NCI-H226 (cell line): ENCODE measurements around the gene GSPT1.
A peak's percentile ranks its signal among the peaks of the same experiment; 100 is the strongest.

Experiments
- DNase-seq: peaks from one replicate; pipeline ENCODE4 v3.0.0-alpha.2; 2015

Gene GSPT1

GRCh38 chr16:11909653-11910545 is 5.9 kb downstream of the GSPT1 start:
- DNase-seq, result no peak

DNA sequence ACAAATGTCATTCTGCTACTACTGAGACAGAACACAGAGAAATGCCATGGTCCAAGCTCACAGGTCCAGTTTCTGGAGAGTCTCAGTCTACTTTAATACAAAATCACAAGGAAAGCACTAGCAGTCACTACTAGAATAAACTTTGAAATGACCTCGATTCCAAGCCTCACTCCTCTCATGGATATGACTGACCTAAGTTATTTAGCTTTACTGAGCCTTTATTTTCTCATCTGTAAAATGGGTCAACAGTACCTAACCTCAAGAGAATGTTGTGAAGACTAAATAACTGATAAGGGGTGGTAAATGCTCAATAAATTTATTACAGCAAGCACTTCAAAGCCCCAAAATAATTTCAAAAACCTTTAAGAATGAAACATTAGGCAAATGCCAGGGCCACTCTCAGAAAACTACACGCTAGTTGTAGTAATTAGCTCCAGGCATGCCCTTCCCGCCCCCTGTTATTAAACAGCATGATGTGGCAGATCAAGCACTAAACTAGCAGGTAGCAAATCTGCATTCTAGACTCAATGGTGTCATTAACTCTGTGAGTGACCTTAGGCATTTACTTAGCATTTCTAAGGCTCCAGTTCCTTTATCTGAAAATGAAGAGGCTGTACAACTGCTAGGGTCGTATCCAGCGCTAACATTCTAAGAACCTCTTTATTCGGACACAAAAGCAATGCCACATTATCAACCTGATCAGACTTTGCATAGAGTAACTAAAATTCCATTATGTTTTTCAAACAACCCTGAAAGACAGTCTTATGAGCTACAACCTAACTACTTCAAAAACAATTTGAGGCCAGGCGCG is 8.4 kb downstream of the GSPT1 start:
- no peak for DNase-seq

DNA sequence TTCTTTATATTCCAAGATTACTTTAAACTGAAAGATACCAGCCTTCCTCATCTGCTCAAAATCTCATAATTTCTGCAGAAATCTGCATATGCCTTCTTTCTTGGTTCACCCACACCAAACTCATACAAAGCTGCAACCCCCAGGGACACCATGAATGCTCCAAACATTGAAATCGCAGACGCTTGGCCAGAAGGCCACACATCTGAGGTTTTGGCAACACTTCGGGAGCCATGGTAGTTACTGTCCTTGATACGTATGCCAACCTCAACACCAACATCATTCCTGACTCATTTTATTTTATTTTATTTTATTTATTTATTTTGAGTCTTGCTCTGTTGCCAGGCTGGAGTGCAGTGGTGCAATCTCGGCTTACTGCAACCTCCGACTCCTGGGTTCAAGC is 11.8 kb downstream of the GSPT1 start:
- DNase-seq, result no peak

GRCh38 chr16:11901091-11901490 is 14.7 kb downstream of the GSPT1 start:
- DNase-seq, result no peak

DNA sequence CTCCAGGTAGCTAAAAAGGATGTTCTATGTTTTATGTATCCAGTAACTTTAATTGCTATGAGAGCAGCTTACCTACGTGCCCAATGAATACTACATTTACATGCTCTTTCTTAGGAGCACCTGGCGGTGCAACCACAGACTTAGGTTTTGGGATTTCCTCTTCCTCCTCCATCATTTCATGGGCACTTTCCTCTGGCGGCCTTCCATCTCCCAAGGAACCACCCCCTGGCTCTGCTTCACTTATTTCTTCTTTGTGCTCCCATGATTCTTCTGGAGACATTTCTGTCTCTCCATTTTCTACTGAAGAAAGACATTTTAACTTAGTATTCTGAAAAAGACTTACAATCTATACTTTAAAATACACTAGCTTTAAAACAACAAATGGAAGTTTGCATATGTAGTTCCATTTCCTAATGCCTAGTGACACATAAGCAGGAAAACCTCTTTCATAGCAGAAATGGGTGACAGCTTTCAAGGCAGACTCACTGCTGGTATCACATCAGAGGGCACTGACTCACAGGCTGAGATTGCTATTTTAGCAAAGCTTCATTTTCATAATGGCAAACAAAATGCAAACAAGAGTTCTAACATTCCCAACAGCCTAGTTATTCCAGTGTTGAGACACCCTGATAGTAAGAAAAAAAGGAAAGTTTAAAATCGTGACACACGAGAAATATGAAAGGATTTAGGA is 19.1 kb downstream of the GSPT1 start:
- no peak for DNase-seq

DNA sequence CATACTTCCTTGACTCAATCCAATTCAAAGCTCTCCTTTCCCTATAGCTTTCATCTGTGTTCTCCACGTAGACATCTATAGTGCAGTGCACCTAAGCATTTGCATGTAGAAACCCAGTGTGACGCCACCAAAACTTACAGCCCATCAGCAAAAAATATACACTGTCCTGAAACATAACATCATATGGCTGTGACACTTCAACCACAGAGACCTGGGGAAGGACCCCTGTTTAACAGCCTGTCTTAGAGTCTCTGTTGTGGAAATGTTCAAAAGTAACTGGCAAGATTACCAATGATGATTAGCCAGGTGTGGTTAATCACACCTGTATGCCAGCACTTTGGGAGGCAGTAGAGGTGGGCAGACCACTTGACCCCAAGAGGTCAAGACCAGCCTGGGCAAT is 22.2 kb downstream of the GSPT1 start:
- DNase-seq, result no peak

- DNase-seq, result no peak
These were observed 23.0 kb downstream of the GSPT1 start for GRCh38 chr16:11892761-11893160.

GRCh38 chr16:11890231-11890965 is 25.4 kb downstream of the GSPT1 start:
- no peak for DNase-seq

DNA sequence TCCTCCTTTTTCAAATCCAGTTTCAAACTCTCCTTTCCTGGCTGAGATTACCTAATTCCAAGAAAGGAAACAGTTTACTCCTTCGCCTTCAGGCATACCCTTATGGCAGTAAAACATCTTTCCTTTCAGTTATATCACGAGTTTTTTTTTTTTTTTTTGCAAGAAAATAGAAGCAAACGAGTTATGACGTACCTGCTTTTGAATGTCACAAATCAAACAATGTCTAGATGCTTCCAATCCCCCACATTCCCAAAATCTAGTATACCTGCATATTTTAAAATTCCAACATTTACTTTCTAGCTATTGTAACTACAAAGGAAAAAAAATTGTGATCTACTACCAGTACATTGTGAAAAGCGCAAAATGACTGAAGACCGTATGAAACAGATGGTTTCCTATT is 28.9 kb downstream of the GSPT1 start:
- no peak for DNase-seq

- no peak for DNase-seq
These were observed 31.7 kb downstream of the GSPT1 start for GRCh38 chr16:11884035-11884434.

- no peak for DNase-seq
These were observed 35.7 kb downstream of the GSPT1 start for GRCh38 chr16:11880007-11880406.

- peak; percentile 45 for DNase-seq
These were observed 38.4 kb downstream of the GSPT1 start for GRCh38 chr16:11877374-11877773.

DNA sequence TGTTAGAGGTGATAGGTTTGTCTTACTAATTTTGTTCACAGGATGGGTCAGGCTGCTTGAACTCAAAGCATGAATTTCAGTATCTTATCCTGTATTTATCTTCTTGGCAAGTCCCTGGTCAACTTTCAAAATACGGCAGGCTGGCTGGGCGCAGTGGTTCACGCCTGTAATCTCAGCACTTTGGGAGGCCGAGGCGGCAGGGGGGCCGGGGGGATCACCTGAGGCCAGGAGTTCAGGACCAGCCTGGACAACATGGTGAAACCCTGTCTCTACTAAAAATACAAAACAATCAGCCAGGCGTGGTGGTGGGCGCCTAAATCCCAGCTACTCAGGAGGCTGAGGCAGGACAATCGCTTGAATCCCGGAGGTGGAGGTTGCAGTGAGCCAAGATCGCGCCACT is 39.5 kb downstream of the GSPT1 start:
- no peak for DNase-seq

- no peak for DNase-seq
These were observed 40.0 kb downstream of the GSPT1 start for GRCh38 chr16:11875721-11876120.

DNA sequence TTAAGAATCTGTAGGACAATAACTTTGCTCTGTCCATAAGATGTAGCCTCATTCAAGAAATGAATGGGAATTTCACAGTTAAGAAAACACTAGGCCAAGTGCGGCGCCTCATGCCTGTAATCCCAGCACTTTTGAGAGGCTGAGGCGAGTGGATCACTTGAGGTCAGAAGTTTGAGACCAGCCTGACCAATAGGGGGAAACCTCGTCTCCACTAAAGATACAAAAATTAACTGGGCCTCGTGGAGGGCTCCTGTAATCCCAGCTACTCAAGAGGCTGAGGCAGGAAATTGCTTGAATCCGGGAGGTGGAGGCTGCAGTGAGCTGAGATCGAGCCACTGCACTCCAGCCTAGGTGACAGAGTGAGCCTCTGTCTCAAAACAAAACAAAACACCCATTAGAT is 44.6 kb downstream of the GSPT1 start:
- no peak for DNase-seq

DNA sequence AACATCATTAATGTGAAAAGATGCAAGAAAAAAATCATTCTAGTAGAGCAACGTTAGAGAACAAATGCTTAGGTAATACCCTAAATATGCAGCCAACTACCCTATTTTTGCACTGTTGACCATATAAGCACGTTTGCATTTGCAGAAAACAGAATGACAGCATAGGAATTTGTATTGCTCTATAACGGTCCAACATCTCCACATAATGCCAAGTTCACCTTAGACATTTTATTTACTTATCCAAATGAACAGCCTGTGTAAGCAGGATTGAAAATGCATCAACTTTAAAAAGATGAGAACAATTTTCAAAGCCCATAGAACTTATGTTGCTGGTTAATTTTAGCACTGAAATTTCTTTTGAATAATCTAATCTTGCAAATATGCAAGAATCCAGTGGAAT is 45.4 kb downstream of the GSPT1 start:
- DNase-seq, result no peak

DNA sequence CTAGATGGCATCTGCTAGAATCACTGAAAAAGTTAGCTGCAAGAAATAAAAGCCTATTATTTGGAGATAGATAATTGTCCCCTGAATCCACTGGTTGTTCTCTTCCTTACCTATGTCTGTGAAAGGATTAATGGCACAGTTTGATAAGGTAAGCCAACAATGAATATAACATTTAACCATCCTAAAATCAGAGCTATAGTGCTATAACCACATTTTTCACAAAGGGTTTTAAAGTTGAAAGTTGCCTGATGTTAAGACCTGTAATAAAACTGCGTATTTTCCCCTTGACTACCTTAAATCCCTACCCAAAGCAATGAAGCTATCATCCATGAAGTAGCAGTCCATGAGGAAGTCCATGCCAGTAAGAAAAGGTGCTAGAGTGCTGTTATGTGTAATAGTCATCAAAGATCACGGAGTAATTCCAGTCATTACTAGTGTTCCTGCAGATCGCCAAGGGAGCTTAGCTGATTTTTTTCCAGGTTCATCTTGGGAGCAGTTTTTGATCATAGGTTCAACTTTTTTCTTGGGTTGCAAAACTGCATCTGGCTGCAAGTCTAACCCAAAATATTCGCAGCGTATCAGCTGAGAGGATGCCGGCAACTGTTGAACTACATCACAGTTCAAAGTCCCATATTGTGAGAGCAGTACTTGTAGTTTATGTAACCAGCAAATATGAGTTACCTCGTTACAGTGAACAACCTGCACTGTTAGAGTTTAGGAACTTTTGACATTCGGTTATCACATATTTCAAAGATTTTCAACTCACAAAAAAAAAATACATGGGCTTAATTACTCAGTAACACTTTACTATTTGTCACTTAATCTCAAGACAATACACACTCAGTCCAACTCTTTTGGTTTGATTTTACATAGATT is 46.2 kb downstream of the GSPT1 start:
- DNase-seq, result no peak

GRCh38 chr16:11868412-11868980 is 47.3 kb downstream of the GSPT1 start:
- DNase-seq, result no peak

DNA sequence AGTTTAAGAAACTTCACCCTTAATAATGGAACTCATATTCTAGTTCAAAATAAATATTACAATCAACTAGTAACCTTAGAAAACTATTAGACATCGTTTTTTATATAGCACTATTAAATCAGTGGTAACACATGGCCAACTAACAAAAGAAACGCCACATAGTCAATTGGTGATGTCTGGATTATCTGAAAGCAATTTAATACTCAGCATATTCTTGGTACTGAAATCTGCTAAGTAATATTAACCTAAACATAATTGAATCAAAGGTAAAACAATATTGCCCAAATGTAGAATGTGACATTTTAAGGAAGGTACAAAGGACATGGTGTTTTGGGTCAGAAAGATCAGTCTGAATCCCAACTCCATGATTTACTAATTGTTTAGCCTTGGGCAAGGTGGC is 53.3 kb downstream of the GSPT1 start:
- DNase-seq, result no peak

DNA sequence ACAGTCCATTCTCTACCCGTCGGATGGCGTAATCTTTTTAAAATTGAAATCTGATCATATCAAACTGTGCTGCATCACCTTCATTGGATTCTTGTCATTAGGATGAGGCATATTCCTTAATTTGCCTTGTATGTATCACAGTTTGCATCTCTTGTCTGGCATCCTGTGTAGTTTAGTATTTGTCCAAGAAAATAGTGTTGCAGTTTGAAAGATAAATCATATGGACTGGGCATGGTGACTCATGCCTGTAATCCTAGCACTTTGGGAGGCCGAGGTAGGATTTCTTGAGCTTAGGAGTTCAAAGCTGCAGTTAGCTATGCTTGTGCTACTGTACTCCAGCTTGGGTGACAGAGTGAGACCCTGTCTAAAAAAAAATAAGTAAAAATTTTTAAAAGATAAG is 58.6 kb downstream of the GSPT1 start:
- no peak for DNase-seq

DNA sequence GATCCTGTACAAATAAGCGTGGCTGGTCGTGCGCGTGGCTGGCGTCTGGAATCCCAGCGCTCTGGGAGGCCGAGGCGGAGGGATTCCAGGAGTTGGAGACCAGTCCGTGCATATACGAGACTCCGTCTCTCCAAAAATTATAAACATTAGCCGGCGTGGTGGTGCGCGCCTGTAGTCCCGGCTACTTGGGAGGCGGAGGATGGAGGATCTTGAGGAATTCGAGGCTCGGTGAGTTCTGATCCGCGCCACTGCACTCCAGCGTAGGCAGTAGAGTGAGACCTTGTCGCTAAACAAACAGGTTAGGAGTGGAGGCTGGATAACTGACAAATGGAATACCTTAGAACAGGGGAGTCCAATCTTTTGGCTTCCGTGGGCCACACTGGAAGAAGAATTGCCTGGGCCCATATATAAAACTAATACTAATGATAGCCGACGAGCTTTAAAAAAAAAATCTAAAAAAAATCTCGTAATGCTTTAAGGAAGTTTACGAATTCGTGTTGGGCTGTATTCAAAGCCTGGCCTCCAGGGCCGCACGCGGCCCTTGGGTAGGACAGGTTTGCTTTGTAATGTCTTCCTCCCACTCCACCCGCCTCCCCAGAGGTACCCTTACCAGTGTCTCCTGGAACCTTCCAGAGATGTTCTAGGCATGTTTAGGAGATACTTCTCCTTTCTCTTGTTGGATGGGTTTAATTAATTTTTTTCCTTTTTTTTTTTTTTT is 63.5 kb downstream of the GSPT1 start:
- DNase-seq, result no peak
